Stimulated activated CD8-positive, alpha-beta memory T cell treated with anti-CD3 and anti-CD28 coated beads, Interleukin-4, amount 100 ng/mL, for 1 hour (primary cell): ENCODE measurements around the gene CSRP3.
A peak's percentile ranks its signal among the peaks of the same experiment; 100 is the strongest.

Experiments
- DNase-seq, 2 donors: peaks; one replicate each; pipeline ENCODE4 v3.0.0-alpha.2; 2020; ENCODE audit warnings: low read depth in 2 of 2, low spot score in 1 of 2

Gene CSRP3

GRCh38 chr11:19201737-19202605 lies at the start of gene CSRP3:
CSRP3 (minus strand) TSS chr11:19201983; CDS start chr11:19192448, 9,535 bp downstream.
- DNase-seq = no peak

GRCh38 chr11:19251577-19251976 lies 49.8 kb upstream of the CSRP3 start:
- DNase-seq = no peak

GRCh38 chr11:19246816-19247215 lies 45.0 kb upstream of the CSRP3 start:
- DNase-seq = no peak

- DNase-seq = no peak
Measured at GRCh38 chr11:19245351-19245750, 43.6 kb upstream of the CSRP3 start.

GRCh38 chr11:19244621-19245020 lies 42.8 kb upstream of the CSRP3 start:
- DNase-seq = no peak

GRCh38 chr11:19244084-19244483 lies 42.3 kb upstream of the CSRP3 start:
- no peak for DNase-seq

GRCh38 chr11:19243613-19244012 lies 41.8 kb upstream of the CSRP3 start:
- DNase-seq = no peak

GRCh38 chr11:19243143-19243542 lies 41.4 kb upstream of the CSRP3 start:
- DNase-seq = no peak

GRCh38 chr11:19242179-19242932 lies 40.6 kb upstream of the CSRP3 start:
- DNase-seq = no peak

- no peak for DNase-seq
Measured at GRCh38 chr11:19241260-19242178, 39.7 kb upstream of the CSRP3 start.

GRCh38 chr11:19240420-19241259 lies 38.9 kb upstream of the CSRP3 start, which contains the start of gene E2F8:
E2F8 (minus strand) TSS chr11:19240945; CDS start chr11:19240121, 824 bp downstream.
- DNase-seq = peak; percentile 43 to 68

GRCh38 chr11:19239039-19239438 lies 37.3 kb upstream of the CSRP3 start:
- DNase-seq = no peak

- no peak for DNase-seq
Measured at GRCh38 chr11:19237813-19238212, 36.0 kb upstream of the CSRP3 start.

- DNase-seq = no peak
Measured at GRCh38 chr11:19237381-19237780, 35.6 kb upstream of the CSRP3 start.

- DNase-seq = no peak
Measured at GRCh38 chr11:19234231-19234817, 32.5 kb upstream of the CSRP3 start.

- DNase-seq = no peak
Measured at GRCh38 chr11:19232910-19233503, 31.2 kb upstream of the CSRP3 start.

- DNase-seq = no peak
Measured at GRCh38 chr11:19229671-19230070, 27.9 kb upstream of the CSRP3 start.

GRCh38 chr11:19228968-19229367 lies 27.2 kb upstream of the CSRP3 start:
- DNase-seq = no peak
